ENCODE data around the gene C15orf61.

Gene C15orf61

DNA sequence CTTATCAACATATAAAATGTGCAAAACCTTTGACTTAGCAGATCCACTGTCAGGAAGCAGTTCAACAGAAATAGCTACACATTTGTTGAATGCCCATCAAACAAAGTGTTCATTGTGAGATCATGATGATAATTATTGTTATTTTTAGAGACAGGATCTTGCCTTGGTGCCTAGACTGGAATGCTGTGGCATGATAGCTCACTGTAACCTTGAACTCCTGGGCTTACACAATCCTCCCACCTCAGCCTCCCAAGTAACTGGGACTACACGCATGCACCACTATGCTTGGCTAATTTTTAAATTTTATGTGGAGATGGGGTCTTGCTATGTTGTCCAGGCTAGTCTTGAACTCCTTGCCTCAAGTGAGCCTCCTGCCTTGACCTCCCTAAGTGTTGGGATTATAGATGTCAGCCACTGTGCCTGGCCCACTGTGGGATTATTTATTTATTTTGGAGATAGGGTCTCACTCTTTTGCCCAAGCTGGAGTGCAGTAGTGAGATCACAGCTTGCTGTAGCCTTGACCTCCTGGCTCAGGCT lies 30.3 kb downstream of the C15orf61 start:
- DNase-seq = no peak

DNA sequence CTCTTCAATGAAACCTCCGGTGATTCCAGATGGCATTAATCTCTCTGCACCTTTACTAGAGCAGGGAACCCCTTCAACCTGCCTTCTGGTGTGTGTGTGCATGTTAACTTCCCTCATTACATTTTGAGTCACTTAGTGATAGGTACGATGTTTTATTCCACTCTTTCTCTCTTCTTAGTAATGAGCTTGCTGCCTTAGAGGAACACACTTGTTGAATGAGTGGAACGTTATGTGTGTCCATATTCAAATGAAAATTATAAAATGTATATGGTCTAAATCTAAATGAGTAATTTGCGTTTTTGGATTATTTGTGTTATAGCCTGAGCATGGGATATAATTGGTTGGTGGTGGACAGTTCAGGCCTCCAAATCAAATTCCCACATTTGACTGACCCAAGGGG lies 33.6 kb downstream of the C15orf61 start:
- DNase-seq = no peak

- no peak for DNase-seq
Observed at GRCh38 chr15:67556976-67557570, 36.1 kb downstream of the C15orf61 start.

DNA sequence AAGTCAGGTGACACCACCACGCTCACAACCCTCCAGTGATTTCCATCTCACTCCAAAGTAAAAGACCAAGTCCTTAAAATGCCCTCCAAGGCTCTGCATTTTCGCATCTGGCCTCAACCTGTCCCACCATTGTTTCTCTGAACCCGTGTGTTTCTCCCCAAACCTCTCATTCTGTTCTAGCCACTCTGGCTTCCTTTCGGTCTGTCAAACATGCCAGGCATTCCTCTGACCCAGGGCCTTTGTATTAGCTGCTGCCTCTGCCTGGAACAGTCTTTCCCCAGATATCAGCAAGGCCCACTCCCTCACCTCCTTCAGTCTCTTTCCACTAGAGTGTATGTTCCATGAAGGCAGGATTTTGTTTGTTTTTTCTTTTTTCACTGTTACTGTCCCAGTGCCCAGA lies 37.6 kb downstream of the C15orf61 start:
- no peak for DNase-seq

- no peak for DNase-seq
Observed at GRCh38 chr15:67559158-67559557, 38.2 kb downstream of the C15orf61 start.

DNA sequence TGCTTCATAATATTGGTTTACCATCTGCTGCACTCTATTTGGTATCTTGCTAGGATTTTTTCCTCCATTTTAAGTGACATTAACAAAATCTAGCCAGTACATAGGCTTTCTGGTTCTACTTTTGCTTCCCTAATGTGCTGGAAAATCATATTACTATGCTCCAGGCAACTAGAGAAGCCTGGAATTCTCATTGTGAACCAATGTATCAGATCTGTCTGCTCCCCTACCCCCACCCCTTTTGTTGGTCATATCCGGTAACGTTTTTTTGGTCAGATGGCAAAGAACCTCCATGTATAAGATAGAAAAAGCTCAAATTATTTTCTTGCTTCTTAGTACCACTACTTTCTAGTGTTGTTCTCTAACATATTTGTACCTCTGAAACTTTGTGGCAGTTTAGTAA lies 38.6 kb downstream of the C15orf61 start:
- DNase-seq = no peak

- no peak for DNase-seq
Observed at GRCh38 chr15:67560320-67560719, 39.4 kb downstream of the C15orf61 start.

GRCh38 chr15:67563092-67563491 lies 42.2 kb downstream of the C15orf61 start:
- DNase-seq = no peak

- DNase-seq = no peak
Observed at GRCh38 chr15:67564021-67564967, 43.4 kb downstream of the C15orf61 start.

GRCh38 chr15:67564968-67565345 lies 44.0 kb downstream of the C15orf61 start:
- no peak for DNase-seq

DNA sequence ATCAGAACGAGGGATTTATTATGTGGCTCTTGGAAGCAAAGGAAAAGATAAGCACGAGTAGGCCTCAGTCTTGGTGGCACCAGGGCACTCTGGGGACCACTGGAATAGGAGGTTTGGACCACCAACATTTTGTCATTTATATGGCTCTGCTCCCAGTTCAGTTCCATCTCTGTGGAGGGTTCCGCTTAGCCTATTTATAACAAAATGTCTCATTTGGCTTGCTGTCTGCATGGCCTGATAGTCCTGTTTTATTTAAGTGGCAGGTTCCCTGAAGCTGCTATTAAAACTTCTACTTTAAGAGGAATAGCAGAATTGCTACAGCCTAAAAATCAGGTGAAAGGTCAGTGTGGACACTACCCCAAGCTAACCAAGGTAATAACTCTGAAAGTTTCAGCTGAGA lies 48.7 kb downstream of the C15orf61 start:
- no peak for DNase-seq

DNA sequence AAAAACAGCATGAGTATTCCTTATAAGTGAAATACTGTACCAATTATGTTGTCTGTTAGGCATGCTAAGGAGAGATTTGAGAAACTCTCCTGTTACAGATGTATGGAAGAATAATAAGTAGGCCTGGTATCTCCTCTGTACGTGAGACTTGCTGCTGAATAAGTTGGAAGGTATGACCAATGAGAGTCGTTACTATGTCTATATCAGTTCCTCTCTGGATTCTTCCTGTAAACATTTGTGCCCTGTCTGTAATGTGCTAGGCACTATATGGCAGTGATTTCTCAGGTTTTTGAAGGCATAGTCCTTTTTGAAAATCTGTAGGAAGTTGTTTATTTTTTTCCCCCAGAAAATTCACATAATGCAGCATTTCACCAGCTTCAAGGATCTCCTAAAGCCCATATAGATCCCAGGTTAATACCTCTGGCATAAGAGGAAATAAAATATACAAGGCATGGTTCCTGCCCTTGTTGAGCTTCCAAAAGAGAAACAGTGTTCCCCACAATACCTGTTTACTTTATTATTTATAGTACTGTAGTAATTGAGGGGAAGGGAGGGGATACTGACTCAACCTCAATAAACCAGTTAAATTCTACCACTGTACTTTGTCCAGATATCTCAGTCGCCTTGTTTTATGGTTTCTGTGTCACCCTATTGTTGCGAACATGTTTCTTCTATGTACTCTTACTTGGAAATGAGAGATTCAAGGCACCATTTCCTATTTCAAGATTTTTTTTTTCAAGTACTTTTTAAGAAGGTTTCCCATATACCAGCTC lies 50.1 kb downstream of the C15orf61 start:
- no peak for DNase-seq

GRCh38 chr15:67571648-67572415 lies 50.9 kb downstream of the C15orf61 start:
- no peak for DNase-seq

GRCh38 chr15:67573194-67573593 lies 52.3 kb downstream of the C15orf61 start:
- DNase-seq = no peak

DNA sequence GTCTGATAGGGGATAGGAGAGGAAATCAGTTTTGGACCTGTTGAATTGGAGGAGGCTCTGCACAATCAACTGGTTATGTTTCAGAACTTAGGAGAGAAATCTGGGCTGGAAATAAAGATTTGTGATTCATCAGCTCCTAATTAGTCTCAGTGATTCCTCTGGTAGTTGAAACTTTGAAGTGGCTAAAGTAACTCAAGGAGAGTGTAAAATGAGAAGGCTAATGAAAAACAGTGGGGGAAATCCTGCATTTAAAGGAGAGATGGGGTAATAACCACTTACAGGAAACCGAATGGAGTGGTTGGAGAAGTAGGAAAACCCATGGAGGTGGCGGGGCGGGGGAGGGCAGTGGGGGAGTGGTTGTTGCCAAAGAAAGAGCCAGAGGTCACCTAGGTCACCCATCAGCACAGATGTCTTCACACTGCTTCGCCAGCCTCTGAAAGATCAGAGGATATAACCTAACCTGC lies 54.1 kb downstream of the C15orf61 start:
- no peak for DNase-seq

- no peak for DNase-seq
Observed at GRCh38 chr15:67578020-67578600, 57.2 kb downstream of the C15orf61 start.

GRCh38 chr15:67579164-67579563 lies 58.2 kb downstream of the C15orf61 start:
- DNase-seq = no peak

All from NCI-H1694 treated with DMSO at 0.1 percent for 48 hours (cell line).